Measurements from ENCODE around the gene FNIP2.

The FNIP2 gene

GRCh38 chr4:158782551-158783360 is 13.9 kb downstream of the FNIP2 start (continued):
- TF ChIP-seq ZNF560 (tag by site-specific recombination; IDR thresholded peaks at IDR 0.05; ENCODE audit: borderline replicate concordance): no peak
- TF ChIP-seq ZNF221 (tag by site-specific recombination; IDR thresholded peaks at IDR 0.05; ENCODE audit: borderline replicate concordance): no peak
- no peak for TF ChIP-seq ZNF416 (tag by site-specific recombination; IDR thresholded peaks at IDR 0.05)
- no peak for TF ChIP-seq ZNF785 (tag by site-specific recombination; IDR thresholded peaks at IDR 0.05)
- TF ChIP-seq KLF17 (tag by site-specific recombination; IDR thresholded peaks at IDR 0.05): 0 out of 2 replicates have a peak, but pooled peaks have one; percentile 37
- no peak for TF ChIP-seq ZNF791 (tag by site-specific recombination; IDR thresholded peaks at IDR 0.05)
- TF ChIP-seq ZNF558 (tag by site-specific recombination; IDR thresholded peaks at IDR 0.05): no peak
- TF ChIP-seq ZNF174 (tag by site-specific recombination; IDR thresholded peaks at IDR 0.05): no peak
- no peak for TF ChIP-seq ZSCAN30 (tag by site-specific recombination; IDR thresholded peaks at IDR 0.05)
- no peak for TF ChIP-seq ZBTB49 (tag by site-specific recombination; IDR thresholded peaks at IDR 0.05; ENCODE audit: low read depth)
- TF ChIP-seq ZNF324 (tag by site-specific recombination; IDR thresholded peaks at IDR 0.05): no peak
- no peak for TF ChIP-seq HOXA7 (CRISPR knock-in tag; IDR thresholded peaks at IDR 0.05; ENCODE audit: borderline replicate concordance)
- TF ChIP-seq ZSCAN5A (tag by site-specific recombination; IDR thresholded peaks at IDR 0.05): no peak
- TF ChIP-seq ZNF280D (tag by site-specific recombination; IDR thresholded peaks at IDR 0.05): no peak
- no peak for TF ChIP-seq ZBTB10 (tag by site-specific recombination; IDR thresholded peaks at IDR 0.05)
- TF ChIP-seq ZNF580 (tag by site-specific recombination; IDR thresholded peaks at IDR 0.05): peak; percentile 78; the same call in 1 of the 2 replicates
- TF ChIP-seq ZBTB21 (tag by site-specific recombination; IDR thresholded peaks at IDR 0.05): no peak
- no peak for TF ChIP-seq ZNF488 (tag by site-specific recombination; IDR thresholded peaks at IDR 0.05)
- no peak for TF ChIP-seq ZNF239 (tag by site-specific recombination; IDR thresholded peaks at IDR 0.05)
- TF ChIP-seq ZNF48 (tag by site-specific recombination; IDR thresholded peaks at IDR 0.05): no peak
- no peak for TF ChIP-seq ZNF747 (tag by site-specific recombination; IDR thresholded peaks at IDR 0.05)
- TF ChIP-seq ZEB2 (tag by site-specific recombination; IDR thresholded peaks at IDR 0.05): 0 out of 2 replicates have a peak, but pooled peaks have one; percentile 44
- TF ChIP-seq ZNF280C (tag by site-specific recombination; IDR thresholded peaks at IDR 0.05): no peak
